Measurements from ENCODE around the gene DDX23.
"Not testable (repeated sequence)": the region's sequence is repeated elsewhere in the genome, so short reads cannot be mapped to it uniquely, and the experiment has no call there.

The DDX23 gene

DNA sequence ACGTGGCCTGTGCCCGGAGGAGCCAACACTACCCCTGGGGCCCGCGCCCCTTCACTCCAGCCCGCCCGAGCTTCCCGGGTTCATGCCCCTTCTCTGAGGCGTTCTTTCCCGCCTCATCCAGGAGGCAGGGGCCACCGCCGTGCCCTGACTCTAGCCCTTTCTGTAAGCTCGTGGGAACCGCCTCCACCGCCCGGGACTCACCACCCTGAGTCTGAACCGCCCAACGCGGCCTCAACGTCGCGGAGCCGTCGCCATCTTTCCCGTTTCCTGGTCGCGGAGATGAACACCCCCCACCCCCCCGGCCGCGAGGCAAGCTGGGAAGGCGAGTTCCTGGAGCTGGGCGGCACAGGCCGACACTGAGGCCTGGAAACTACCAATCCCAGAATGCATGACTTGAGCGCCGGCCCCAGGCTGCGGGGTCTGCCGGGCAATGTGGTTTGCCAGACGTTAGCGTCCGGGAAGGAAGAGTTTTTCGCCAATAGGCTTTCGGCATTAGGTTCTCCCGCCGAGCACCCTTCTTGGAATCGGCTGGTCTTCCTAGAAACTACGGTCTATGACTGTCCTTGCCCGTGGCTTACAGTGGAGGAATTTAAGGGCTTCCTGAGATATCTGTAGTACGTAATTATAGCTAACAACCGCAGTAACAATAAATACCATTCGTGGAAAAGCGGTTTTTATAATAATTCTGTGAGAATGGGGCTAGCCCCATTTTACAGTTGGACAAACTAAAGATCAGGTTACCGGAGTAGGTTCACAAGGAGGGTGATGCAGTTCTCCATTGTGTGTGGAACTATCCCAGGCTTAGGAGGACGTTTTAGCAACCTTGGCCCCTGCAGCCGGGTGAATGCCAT, at the start of gene DDX23:
Gene DDX23 (minus strand): TSS at position 281 of the 851 bp plus-strand sequence. CDS start 6,381 bp downstream, outside the sequence.
- DNase-seq, result peak; percentile 86 to 99 (median 94)
- intact Hi-C loops (cut with DNase I), result loop anchor here (2.0 kb wide), 1 partner anchor 85 kb away; no protein-coding TSS in a partner anchor

DNA sequence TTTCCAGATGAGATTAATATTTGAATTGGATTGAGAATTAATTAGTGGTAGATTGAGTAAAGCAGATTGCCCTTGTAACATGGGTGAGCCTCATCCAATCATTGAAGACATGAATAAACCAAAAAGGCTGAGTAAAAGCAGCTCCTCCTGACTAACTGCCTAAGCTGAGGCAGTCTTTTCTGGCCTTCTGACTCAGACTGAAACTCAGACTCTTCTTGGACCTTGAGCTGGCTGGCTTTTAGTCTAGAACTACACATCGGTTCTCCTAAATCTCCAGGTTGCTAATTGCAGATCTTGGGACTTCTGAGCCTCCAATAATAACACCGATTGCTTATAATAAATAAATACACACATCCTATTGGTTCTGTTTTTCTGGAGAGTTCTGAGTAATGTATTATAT, 49.3 kb upstream of the DDX23 start:
- no peak for DNase-seq
- intact Hi-C loops (cut with DNase I), result no loop called here

DNA sequence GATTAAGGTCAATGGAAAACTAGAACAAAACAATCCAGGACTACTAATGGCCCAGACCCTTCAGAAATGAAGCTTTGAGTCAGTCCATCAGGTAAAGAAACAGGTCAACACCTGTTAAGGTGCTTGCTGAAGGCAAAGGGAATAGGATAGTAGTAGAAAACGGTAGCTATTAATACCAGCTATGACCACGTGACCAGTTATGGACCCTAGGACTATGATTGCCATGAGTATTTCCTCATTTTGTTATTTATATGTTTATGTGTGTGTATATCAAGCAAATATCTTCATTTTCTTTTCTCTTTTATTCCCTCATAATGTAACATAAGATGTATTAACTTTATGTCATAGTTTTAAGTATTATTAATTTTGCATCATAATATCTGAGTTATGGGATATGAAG, 47.7 kb upstream of the DDX23 start:
- DNase-seq, result no peak
- intact Hi-C loops (cut with DNase I), result no loop called here

DNA sequence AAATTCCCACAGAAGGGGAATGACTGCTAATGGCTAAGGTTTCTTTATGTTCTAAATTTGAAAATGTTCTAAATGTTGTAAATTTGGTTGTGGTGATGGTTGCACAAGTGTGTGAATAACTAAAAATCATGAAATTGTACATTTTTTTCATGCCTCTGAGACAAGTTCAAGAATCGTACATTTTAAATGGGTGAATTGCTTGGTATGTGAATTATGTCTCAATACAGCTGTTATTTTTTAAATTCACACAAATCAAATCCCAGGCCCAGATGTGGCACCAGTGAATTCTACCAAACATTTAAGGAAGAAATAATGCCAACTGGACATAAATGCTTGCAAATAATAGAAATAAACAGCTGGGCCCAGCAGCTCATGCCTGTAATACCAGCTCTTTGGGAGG, 42.3 kb upstream of the DDX23 start:
- DNase-seq, result no peak
- intact Hi-C loops (cut with DNase I), result no loop called here

DNA sequence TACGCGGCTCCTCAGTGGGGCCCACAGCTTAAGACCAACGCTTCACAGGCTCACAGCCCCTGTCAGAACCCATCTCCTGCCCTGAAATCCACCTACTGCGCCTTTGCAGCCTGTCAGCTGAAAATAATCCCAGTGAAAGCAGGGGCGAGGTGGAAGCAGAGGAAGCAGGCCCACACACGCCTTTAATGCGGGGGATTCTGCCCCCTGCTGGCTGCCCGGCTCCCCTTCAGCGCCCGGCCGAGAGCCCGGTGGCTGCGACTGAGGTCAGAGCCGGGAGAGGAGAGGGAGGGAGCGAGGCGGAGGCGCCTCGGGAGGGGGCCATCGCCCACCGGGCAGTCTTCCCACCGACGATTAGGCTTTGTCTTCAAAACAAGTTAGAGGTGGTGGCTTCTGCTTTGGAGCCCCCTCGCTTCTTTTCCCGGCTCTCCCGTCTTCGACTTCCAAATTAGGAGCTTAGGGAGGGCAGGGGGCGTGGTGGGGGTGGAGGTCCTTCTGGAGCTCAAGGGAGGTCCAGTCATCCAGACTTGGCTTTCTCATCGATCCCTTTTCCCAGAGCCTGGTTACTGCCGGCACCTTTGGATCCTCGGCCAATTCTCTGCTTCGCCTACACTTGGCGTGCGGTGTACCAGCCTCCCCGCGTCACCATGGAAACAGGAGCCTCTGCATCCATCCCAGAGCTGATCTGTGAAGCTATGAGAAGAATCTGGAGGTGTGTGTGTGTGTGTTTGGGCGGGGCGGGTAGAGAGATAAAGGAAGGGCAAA, 38.9 kb upstream of the DDX23 start:
- intact Hi-C loops (cut with DNase I), result loop anchor here (1.0 kb wide), 1 partner anchor 38 kb away; no protein-coding TSS in a partner anchor
- peak; percentile 78 to 97 (median 86) for DNase-seq

DNA sequence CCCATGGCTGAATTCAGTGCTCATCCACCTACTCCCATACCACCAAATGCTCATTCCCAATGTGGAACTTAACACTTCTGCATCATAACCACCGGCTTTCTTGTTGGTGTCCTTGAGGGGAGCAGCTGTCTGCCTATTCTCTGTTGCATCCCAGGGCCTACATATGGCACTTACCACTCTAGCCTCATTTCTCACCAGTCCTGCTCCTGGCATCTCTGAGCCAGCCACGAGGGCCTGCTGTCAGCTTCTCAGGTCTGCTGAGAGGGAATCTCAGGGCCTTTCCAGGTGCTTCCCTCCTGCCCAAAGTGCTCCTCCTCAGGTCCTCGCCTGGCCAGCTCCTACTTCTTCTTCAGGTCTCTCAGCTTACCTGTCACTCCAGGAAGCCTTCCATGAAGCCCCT, 37.7 kb upstream of the DDX23 start:
- intact Hi-C loops (cut with DNase I), result loop anchor here (1.0 kb wide), 1 partner anchor 36 kb away; no protein-coding TSS in a partner anchor
- peak in 6 of 10 donors; percentile 36 to 88 (median 75) for DNase-seq

DNA sequence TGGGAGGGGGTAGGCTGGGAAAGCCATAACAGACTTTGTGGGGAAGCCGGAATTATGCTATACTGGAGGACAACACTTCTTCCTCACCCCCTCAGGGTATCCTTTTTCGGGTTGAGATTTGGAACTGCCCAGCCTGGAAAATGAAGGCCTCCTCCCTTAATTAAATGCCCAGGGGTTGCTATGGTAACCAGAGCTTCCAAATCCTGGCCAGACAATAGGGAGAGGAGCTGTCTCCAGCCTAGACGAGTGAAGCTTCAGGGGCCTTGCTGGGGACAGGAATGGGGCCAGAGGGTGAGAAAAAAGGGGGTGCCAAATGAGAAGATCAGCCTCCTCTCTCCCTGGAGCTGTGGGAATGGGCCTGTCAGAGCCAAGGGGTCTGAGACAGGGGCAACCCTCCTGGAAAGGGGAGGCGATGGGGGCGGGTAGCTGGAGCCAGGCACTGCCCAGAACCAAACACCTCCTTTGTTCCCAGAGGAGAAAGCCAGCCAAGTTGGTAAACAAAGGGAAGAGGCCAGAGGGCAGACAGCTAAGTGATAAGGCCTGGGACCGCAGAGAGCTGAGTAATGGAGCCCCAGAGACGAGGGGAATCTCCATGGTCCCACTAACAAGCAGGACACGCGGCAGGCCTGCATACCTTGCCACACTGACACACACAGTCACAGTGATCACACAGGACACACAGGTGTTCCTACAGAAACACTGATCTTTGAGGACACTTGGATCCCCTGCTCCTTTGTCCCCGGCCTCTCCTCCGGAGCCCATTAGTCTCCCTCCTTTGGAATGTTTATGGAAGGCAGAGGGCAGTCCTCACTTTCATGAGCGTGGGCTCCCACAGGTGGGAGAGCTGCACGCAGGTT, 31.6 kb upstream of the DDX23 start:
- intact Hi-C loops (cut with DNase I), result no loop called here
- peak in 1 of 10 donors; percentile 46 for DNase-seq

DNA sequence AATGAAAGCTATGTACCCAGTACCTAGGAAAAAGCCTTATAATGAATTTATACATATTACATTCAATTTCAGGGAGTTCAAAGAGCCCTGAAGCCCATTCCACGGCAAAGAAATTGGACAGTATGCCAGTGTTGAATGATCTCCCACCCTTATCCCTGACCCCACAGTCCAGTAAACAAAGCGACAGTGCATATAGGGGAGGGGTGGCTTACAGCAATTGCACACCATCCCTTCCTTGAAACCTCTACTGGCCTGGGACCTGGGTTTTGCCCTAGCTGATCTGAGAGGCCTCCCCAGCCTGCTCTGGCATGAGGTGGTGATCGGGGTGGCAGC, 31.0 kb upstream of the DDX23 start:
- DNase-seq, result no peak
- intact Hi-C loops (cut with DNase I), result no loop called here

DNA sequence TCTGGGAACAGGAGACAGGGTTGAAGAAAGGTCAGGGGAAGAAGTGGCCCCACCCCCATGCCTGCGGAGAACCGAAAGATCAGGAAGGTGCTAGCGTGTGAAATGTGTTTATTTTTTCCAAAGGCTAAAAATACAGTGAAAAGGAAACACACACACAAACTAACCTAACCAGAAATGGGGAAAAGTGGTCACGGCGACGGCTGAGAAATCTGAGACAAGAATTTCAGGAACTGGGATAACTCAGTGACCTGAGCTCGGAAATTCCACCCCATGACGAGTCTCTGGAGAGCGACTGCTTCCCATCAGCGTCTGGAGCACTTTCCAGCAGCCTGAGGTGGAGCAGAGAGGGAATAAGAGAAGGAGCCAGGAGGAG, 30.3 kb upstream of the DDX23 start:
- DNase-seq, result peak in 1 of 10 donors; percentile 54
- intact Hi-C loops (cut with DNase I), result no loop called here

DNA sequence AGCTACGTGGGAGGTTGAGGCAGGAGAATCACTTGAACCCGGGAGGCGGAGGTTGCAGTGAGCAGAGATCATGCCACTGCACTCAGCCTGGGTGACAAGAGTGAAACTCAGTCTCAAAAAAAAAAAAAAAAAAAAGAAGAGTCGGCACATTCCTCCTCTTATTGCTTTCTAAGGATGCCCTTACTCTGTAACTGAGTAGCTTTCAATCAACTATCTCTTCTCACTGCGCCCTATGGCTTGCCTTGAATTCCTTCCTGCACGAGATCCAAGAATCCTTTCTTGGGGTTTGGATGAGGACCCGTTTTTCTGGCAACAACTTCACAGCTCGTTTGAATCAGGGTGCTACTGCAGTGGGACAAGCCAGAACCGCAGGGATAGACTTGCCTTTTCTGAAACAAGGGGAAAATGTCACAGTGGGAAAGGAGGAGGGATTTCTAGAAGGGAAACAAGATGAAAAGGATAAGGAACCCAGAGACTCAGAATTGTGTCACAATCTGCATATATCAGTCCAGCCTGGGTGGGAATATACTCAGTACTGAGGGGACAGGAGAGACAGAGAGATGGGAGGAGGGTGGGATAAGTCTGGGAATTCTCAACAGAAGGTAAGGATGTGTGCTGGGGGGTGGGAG, 29.8 kb upstream of the DDX23 start:
- DNase-seq, result no peak
- intact Hi-C loops (cut with DNase I), result no loop called here

DNA sequence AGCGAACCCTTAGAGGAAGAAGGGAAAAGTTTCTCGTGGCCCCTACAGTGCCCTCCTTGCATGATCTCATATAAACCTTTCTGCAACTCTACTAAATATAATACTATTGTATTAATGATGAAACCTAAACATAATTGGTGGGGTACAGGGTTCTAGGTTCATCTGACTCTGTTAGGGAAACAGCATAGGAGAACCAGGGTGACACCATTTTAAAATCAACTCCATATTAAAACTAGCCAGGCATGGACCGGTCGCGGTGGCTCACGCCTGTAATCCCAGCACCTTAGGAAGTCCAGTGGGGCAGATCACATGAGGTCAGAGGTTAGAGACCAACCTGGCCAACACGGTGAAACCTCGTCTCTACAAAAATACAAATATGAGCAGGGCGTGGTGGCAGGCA, 28.7 kb upstream of the DDX23 start:
- DNase-seq, result peak in 1 of 10 donors; percentile 9
- intact Hi-C loops (cut with DNase I), result no loop called here

DNA sequence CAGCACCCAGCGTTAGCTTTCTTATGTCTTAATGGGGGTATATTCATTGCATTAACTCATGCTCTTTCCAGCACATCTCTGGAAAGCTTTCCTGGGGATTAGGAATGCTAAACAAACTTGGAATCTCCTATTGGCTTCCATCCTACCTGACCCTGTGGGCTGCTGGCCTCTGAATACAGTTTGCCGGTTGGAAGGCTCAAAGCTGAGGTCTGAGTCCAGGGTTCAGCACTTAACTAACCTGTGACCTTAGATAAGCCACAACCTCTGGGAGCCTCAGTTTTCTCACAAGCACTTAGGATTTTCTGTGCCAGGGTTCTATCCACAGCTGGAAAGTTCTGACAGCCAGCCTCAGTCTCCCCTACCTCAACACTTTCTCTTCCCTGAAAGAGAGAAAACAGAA, 26.6 kb upstream of the DDX23 start:
- no peak for DNase-seq
- intact Hi-C loops (cut with DNase I), result no loop called here

DNA sequence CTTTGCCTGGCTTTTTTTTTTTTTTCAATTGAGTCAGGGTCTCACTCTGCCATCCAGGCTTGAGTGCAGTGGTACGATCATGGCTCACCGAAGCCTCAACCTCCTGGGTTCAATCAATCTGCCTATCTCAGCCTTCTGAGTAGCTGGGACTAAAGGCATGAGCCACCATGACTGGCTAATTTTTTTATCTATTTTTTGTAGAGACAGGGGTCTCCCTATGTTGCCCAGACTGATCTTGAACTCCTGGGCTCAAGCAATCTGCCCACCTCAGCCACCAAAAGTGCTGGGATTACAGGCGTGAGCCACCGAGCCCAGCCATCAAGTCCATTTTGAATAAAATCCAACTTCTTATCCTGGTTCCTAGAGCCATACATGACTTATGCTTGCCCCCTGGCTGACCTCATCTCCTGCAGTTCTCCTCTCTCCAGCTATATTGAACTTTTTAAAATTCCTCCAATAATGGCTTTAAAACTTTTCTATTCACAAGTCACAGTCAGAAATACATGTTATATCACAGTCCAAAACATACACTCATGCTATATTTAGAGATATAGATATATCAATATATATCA, 24.1 kb upstream of the DDX23 start:
- DNase-seq, result peak in 2 of 10 donors; percentile 29 to 51
- intact Hi-C loops (cut with DNase I), result no loop called here

DNA sequence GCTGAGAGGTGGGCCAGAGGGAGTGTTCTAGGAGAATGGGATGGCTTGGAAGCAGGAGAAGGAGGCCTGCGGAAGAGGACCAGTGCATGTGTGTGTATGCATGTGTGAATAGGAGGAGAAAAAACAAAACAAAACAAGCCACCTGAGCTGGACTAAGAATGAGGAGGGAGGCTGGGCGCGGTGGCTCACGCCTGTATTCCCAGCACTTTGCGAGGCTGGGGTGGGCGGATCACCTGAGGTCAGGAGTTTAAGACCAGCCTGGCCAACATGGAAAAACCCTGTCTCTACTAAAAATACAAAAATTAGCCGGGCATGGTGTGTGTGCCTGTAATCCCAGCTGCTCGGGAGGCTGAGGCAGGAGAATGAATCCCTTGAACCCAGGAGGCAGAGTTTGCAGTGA, 21.6 kb upstream of the DDX23 start:
- intact Hi-C loops (cut with DNase I), result not testable (repeated sequence)
- peak in 2 of 10 donors; percentile 62 to 81 for DNase-seq

DNA sequence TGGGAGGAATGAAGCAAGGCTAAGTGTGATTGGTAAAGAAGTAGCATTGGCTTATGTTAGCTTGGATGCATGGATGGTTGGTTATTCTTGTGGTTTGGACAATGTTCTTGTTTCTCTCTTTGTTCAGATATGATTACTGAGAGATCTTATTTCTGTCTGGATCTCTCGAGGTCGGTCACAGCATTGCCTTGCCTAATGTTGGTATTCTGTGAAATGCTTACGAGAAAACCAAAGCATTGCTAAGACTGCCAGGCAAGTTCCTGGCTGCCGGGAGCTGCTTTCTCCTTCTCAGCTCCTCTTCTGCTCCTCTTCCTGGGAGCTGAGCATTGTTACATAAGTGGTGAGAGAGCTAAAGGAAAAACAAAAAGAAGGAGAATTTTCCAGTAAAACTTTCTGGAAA, 21.1 kb upstream of the DDX23 start:
- peak in 3 of 10 donors; percentile 28 to 88 (median 81) for DNase-seq
- intact Hi-C loops (cut with DNase I), result no loop called here

DNA sequence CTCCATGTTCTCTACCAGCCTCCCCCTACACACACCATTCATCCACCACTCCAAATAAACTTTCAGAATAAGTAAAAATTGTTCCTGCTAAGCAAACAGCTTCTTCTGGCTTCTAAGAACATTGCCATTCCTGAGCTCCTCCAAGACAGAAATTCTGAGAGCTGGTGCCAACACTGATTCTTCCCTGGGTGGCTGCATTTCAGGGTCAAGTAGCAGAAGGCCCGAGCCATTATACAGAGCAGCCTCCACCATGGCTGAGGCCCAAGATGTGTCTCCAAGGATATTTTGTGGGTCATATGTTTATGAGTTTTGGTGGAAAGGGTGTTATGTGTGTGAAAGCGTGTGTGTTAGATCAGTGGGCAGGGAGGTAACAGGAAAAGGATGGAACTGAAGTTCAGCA, 17.2 kb upstream of the DDX23 start:
- intact Hi-C loops (cut with DNase I), result no loop called here
- peak in 1 of 10 donors; percentile 20 for DNase-seq

DNA sequence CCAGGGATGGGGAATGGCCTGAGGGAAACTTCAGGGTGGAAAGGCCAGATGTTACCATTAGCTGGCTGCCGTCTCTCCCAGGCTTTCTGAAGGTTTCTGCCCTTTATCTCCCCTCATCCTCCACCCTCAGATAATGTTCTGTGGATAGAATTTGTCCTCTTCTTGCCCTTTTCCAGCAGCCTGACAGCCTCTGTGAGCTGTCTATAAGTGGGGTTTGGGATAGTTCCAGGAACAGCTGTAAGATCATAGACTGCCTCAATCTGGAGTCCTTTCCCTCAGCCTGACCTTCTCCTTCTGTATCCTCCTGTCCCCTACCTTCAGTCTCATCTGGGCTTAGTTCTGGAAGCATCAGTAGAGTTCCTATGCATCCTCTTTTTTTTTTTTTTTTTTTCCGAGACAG, 16.5 kb upstream of the DDX23 start:
- DNase-seq, result no peak
- intact Hi-C loops (cut with DNase I), result no loop called here

DNA sequence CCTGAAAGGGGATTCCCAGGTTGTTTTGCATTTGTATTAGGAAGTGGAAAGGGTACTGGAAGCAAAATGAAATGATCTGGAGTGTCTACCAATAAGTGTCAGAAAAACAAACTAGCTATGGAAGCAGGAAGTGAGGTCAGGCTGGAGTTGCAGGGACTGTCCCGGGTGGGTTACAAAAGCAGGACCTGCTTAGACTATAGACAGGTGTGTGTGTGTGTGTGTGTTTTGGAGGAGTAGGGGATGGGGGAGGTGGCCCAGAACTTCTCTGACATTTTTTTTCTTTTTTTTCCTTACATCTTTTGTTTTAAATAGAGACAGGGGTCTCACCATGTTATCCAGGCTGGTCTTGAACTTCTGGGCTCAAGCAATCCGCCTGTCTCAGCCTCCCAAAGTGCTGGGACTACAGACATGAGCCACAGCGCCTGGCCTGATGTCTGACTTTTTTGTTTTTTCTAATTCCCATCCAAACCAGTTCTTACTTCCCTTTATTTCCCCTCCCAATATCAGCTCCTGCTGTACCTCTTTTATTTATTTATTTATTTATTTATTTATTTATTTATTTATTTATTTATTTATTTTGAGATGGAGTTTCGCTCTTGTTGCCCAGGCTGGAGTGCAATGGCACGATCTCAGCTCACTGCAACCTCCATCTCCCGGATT, 14.2 kb upstream of the DDX23 start:
- DNase-seq, result peak in 2 of 10 donors; percentile 13 to 35
- intact Hi-C loops (cut with DNase I), result no loop called here

Data from posterior cingulate gyrus (tissue), 11 donors.